Measurements from ENCODE around the gene NKTR. TPM values are rescaled to one million over a fixed set of nuclear protein-coding genes. Genes with fewer than 3 reads are reported as not detected.

The NKTR gene
- total and polyA plus RNA-seq, 2 of the 13 experiments (the other 11 are each of a cell fraction or from before 2014, with no cell fraction given) = 41.3 to 59.6 TPM

- 16% methylated on average over 2 of the region's 2 CpGs for WGBS (ENCODE audit: low lambda C conversion rate)
- BruUV-seq (replicated peaks) = no TSS peak
- Histone ChIP-seq H3K9ac (ENCODE audit: insufficient read depth, low read depth, low read length) (no peak overlapping the region), H4K20me1 (ENCODE audit: insufficient read depth, low read length) (no peaks in the 10 kb centered on the region), H3K36me3 (replicated peaks in 1 of 2; ENCODE audit: control insufficient read depth in 1 of 2, insufficient read depth in 2 of 2, low read length in 2 of 2) (no peaks in the 10 kb centered on the region), H3K4me3 (replicated peaks in 1 of 3; ENCODE audit: insufficient read depth in 1 of 3, low read depth in 2 of 3, low read length in 3 of 3) (no peak overlapping the region), H3K4me1 (ENCODE audit: insufficient read depth, low read length) (0 out of 2 replicates have a peak, but pooled peaks cover 3% of the 10 kb centered on the region), H2AFZ (ENCODE audit: low read length) (no peak overlapping the region), H3K27me3 (ENCODE audit: control insufficient read depth in 1 of 2, insufficient read depth in 2 of 2, low read length in 2 of 2) (peaks cover 1 to 21% of the 10 kb centered on the region in 2 experiments; a peak in 4 of 5 replicates), H3K9me3 (ENCODE audit: low read length) (no peaks in the 10 kb centered on the region), H3K79me2 (ENCODE audit: insufficient read depth, low read length) (no peaks in the 10 kb centered on the region), H3K27ac (ENCODE audit: extremely low read length, insufficient read depth, low read length) (no peak overlapping the region), H3K4me2 (ENCODE audit: low read depth, low read length) (no peak overlapping the region)
- in situ Hi-C loops (cut with HindIII; ENCODE audit: extremely low pct_ligation_motif_present, low pct_unique_long_range_greater_than_20kb) = no loop called here
- no peak for ATAC-seq
- no peak for DNase-seq (ENCODE audit: low spot score)
- intact Hi-C loops (cut with micrococcal nuclease; ENCODE audit: unreplicated experiment) = no loop called here
- ChIA-PET POLR2A (no interaction called here), CTCF (ENCODE audit: low intra/inter-chr PET ratio, low total read pairs) (no interaction called here)
- TF ChIP-seq FOXA3 (CRISPR knock-in tag; IDR thresholded peaks at IDR 0.05) (peak; percentile 7; the same call in 1 of the 2 replicates), ZBTB2 (CRISPR knock-in tag; IDR thresholded peaks at IDR 0.05; ENCODE audit: low read depth) (no peak)
- FAIRE-seq = no peak
These were observed 78.0 kb downstream of the NKTR start for GRCh38 chr3:42678447-42678846.

- Histone ChIP-seq H3K79me2 (ENCODE audit: insufficient read depth, low read length) (no peaks in the 10 kb centered on the region), H3K9ac (ENCODE audit: insufficient read depth, low read depth, low read length) (no peak overlapping the region), H3K4me2 (ENCODE audit: low read depth, low read length) (no peak overlapping the region), H3K36me3 (replicated peaks in 1 of 2; ENCODE audit: control insufficient read depth in 1 of 2, insufficient read depth in 2 of 2, low read length in 2 of 2) (no peaks in the 10 kb centered on the region), H3K9me3 (ENCODE audit: low read length) (no peaks in the 10 kb centered on the region), H3K27ac (ENCODE audit: extremely low read length, insufficient read depth, low read length) (no peak overlapping the region), H4K20me1 (ENCODE audit: insufficient read depth, low read length) (no peaks in the 10 kb centered on the region), H2AFZ (ENCODE audit: low read length) (no peak overlapping the region), H3K27me3 (ENCODE audit: control insufficient read depth in 1 of 2, insufficient read depth in 2 of 2, low read length in 2 of 2) (peaks cover 1 to 29% of the 10 kb centered on the region in 2 experiments; a peak in 4 of 5 replicates), H3K4me3 (replicated peaks in 1 of 3; ENCODE audit: insufficient read depth in 1 of 3, low read depth in 2 of 3, low read length in 3 of 3) (no peak overlapping the region), H3K4me1 (ENCODE audit: insufficient read depth, low read length) (peaks cover 5% of the 10 kb centered on the region; the same call in 1 of the 2 replicates)
- FAIRE-seq (no peak), ATAC-seq (no peak), DNase-seq (ENCODE audit: low spot score) (no peak)
- no TSS peak for BruUV-seq (replicated peaks)
- no peak for TF ChIP-seq ZSCAN29 (CRISPR knock-in tag; conservative IDR thresholded peaks at IDR 0.05)
- no peak for TF ChIP-seq NFE2L2 (IDR thresholded peaks at IDR 0.05; ENCODE audit: low read length)
- intact Hi-C loops (cut with micrococcal nuclease; ENCODE audit: unreplicated experiment) (no loop called here), in situ Hi-C loops (cut with HindIII; ENCODE audit: extremely low pct_ligation_motif_present, low pct_unique_long_range_greater_than_20kb) (no loop called here)
- ChIA-PET CTCF (ENCODE audit: low intra/inter-chr PET ratio, low total read pairs) (no interaction called here), POLR2A (no interaction called here)
- WGBS (ENCODE audit: low lambda C conversion rate) = 20% methylated on average over 1 of the region's 1 CpG
These were observed 79.8 kb downstream of the NKTR start for GRCh38 chr3:42680271-42680670.
